ENCODE data around the gene DOP1A.

DNA sequence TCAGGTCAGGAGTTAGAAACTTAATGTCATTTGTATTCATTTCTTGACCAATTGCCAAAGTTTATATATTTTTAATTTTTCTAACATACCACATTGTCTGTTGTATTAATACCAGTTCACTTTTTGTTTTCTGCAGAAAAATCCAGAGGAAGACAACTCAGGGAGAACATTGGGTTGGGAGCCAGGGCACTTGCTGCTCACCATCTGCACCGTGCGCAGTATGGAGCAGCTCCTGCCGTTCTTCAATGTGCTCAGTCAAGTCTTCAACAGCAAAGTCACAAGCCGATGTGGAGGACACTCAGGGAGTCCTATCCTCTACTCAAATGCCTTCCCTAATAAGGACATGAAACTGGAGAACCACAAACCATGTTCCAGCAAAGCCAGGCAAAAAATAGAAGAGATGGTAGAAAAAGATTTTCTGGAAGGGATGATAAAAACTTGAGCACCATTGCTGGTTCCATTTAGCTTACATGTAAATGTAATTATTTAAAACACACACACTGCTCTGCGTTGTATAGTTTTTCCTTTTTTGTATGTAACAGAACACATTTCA, 100.3 kb downstream of the DOP1A start:
- TF ChIP-seq, protein P1, sequence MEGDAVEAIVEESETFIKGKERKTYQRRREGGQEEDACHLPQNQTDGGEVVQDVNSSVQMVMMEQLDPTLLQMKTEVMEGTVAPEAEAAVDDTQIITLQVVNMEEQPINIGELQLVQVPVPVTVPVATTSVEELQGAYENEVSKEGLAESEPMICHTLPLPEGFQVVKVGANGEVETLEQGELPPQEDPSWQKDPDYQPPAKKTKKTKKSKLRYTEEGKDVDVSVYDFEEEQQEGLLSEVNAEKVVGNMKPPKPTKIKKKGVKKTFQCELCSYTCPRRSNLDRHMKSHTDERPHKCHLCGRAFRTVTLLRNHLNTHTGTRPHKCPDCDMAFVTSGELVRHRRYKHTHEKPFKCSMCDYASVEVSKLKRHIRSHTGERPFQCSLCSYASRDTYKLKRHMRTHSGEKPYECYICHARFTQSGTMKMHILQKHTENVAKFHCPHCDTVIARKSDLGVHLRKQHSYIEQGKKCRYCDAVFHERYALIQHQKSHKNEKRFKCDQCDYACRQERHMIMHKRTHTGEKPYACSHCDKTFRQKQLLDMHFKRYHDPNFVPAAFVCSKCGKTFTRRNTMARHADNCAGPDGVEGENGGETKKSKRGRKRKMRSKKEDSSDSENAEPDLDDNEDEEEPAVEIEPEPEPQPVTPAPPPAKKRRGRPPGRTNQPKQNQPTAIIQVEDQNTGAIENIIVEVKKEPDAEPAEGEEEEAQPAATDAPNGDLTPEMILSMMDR (IDR thresholded peaks at IDR 0.05), result no peak
- no peak for TF ChIP-seq POLR2AphosphoS5 (IDR thresholded peaks at IDR 0.05)
- no peak for TF ChIP-seq POLR2A (IDR thresholded peaks at IDR 0.05)
